ENCODE measurements around the gene TUBA1A. TPM values are rescaled to one million over a fixed set of nuclear protein-coding genes. Genes with fewer than 3 reads are reported as not detected.
"Not testable (repeated sequence)": the region's sequence is repeated elsewhere in the genome, so short reads cannot be mapped to it uniquely, and the experiment has no call there.

TUBA1A gene
- polyA plus RNA-seq, 3 donors = 429 to 512 (median 485) TPM

DNA sequence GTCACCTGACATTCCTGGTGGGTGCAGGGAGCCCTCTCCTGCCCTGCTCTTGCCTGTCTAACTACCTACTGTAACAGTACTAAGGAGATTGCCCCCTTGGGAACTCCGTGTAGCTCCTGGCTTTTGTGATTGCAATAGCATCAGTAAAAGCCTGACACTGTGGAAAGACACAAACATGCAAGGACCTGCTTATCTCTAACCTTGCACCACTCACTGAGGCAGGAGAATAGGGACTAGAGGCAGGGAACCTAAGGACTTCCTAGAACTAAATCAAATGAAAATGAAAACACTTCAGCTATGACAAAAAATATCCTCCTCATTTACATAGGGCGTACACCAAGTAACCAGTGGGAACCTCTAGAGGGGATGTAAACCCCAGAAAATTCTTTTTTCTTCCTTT lies 28.5 kb downstream of the TUBA1A start:
- no peak for DNase-seq (ENCODE audit: low read depth in 3 of 3, low spot score in 2 of 3)

- DNase-seq (ENCODE audit: low read depth in 3 of 3, low spot score in 2 of 3) = no peak
Measured at GRCh38 chr12:49154221-49154620, 34.7 kb downstream of the TUBA1A start.

DNA sequence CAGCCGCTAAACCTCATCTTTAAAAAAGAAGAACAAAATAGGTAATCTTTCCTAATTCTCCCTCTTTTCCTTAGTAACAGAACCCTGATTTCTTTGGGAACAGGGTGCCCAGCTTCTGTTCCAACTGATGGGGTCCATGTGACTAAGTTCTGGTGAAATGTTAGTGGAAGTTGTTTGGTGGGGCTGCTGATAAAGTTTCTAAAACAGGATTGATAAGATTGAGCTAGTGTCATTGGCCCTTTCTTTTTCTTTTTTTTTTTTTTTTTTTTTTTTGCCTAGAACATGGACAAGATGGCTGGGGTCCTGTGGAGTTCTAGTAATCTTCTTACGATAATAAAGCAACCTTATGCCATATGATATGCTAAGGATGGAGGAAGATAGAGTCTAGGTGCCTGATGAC lies 41.5 kb downstream of the TUBA1A start:
- no peak for DNase-seq (ENCODE audit: low read depth in 3 of 3, low spot score in 2 of 3)

DNA sequence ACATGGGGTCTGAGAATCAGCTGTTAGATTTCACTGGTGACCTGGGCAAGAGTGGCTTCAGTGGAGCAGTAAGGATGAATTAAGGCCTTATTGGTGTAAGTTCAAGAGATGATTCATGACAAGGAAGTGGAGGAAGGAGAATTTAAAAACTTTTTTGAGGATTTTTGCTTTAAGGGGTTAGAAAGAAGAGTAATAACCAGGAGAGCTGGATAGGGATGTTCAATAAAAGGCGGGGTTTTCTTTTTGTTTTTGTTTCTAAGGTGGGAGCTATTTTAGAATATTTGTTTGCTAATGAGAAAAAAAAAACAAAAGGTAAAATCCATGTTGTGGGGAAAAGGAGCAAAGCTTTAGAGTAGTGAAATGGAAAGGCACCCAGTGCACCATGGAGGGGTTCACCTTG lies 42.5 kb downstream of the TUBA1A start:
- no peak for DNase-seq (ENCODE audit: low read depth in 3 of 3, low spot score in 2 of 3)

DNA sequence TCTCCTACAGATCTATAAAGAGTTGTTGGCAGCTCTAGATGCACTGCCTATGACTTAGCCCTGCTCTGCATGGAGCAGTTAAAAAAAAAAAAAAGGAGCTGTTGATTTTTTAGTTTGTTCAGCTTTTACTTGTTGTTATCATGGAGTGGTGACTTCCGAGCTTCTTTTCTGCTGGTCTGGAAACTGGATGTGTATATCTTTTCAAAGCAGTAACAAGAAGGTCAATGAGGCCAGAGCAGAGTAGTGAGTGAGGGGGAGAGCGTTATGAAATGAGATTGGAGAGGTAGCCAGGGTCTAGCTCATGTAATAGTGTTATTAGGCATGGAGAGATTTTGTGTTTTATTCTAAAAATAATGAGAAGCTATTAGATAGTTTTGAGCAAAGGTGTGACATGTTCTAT lies 44.5 kb downstream of the TUBA1A start:
- DNase-seq (ENCODE audit: low read depth in 3 of 3, low spot score in 2 of 3) = no peak

GRCh38 chr12:49138999-49139398 lies 49.9 kb downstream of the TUBA1A start:
- DNase-seq (ENCODE audit: low read depth in 3 of 3, low spot score in 2 of 3) = no peak

GRCh38 chr12:49138587-49138986 lies 50.3 kb downstream of the TUBA1A start:
- no peak for DNase-seq (ENCODE audit: low read depth in 3 of 3, low spot score in 2 of 3)

DNA sequence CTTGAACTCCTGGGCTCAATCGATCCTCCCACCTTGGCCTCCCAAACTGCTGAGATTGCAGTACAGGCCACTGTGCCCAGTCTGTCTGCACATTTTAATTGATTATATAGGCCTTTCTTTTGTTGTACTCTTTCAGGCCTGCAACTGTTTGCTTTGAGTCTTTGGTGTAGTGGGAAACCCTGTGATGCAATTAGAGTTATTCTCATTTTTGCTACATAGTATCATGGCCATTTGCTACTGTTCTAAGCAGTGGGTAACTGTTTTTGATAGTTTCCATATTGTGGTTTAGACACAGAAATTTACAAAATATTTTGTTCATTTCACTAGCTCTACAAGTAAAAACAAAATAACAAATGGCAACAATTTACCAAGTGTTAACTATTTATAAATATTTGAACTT lies 51.4 kb downstream of the TUBA1A start:
- no peak for DNase-seq (ENCODE audit: low read depth in 3 of 3, low spot score in 2 of 3)

DNA sequence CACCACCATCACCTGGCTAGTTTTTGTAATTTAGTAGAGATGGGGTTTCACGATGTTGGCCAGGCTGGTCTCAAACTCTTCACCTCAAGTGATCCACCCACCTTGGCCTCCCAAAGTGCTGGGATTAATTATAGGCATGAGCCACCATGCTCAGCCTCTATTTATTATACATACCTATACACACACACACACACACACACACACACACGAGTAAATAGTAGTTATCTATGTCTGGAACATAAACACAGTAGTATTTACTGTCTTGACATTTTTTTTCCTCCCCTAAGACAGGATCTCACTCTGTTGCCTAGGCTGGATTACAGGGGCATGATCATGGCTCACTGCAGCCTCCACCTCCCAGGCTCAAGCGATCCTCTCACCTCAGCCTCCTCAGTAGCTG lies 51.9 kb downstream of the TUBA1A start:
- DNase-seq (ENCODE audit: low read depth in 3 of 3, low spot score in 2 of 3) = not testable (repeated sequence)

Other genes with a start within 250 kb of the TUBA1A start
- gene ARF3, start 231.6 kb downstream of the TUBA1A start, polyA plus RNA-seq (ENCODE audit: insufficient read length in 3 of 3) = 100 to 1,000 TPM; 129 to 153 (median 147) TPM
- gene WNT10B, start 217.3 kb downstream of the TUBA1A start, polyA plus RNA-seq (ENCODE audit: insufficient read length in 3 of 3) = under 1 TPM in 2 of 3 donors, not detected in 1; 0.11 to 0.14 TPM
- gene WNT1, start 210.8 kb downstream of the TUBA1A start, polyA plus RNA-seq (ENCODE audit: insufficient read length in 3 of 3) = not detected
- gene DDN, start 189.7 kb downstream of the TUBA1A start, polyA plus RNA-seq (ENCODE audit: insufficient read length in 3 of 3) = 10 to 100 TPM; 76.0 to 85.9 (median 81.6) TPM
- gene PRKAG1, start 170.3 kb downstream of the TUBA1A start, polyA plus RNA-seq (ENCODE audit: insufficient read length in 3 of 3) = 10 to 100 TPM; 80.8 to 89.0 (median 84.1) TPM
- 10 to 100 TPM; 38.5 to 43.8 (median 42.3) TPM for gene KMT2D, start 128.3 kb downstream of the TUBA1A start, polyA plus RNA-seq (ENCODE audit: insufficient read length in 3 of 3)
- 1 to 10 TPM; 1.7 to 1.8 (median 1.8) TPM for gene RHEBL1, start 119.1 kb downstream of the TUBA1A start, polyA plus RNA-seq (ENCODE audit: insufficient read length in 3 of 3)
- gene DHH, start 94.3 kb downstream of the TUBA1A start, polyA plus RNA-seq (ENCODE audit: insufficient read length in 3 of 3) = under 1 TPM; 0.25 to 0.44 (median 0.33) TPM
- gene LMBR1L, start 78.2 kb downstream of the TUBA1A start, polyA plus RNA-seq (ENCODE audit: insufficient read length in 3 of 3) = 10 to 100 TPM; 49.5 to 69.1 (median 57.0) TPM
- 1,000 to 10,000 TPM; 1,080 to 1,130 (median 1,124) TPM for gene TUBA1B, start 57.7 kb downstream of the TUBA1A start, polyA plus RNA-seq (ENCODE audit: insufficient read length in 3 of 3)
- gene TUBA1C, start 76.0 kb upstream of the TUBA1A start, polyA plus RNA-seq (ENCODE audit: insufficient read length in 3 of 3) = 100 to 1,000 TPM; 142 to 183 (median 163) TPM
- under 1 TPM; 0.17 to 0.28 (median 0.27) TPM for gene PRPH, start 106.1 kb upstream of the TUBA1A start, polyA plus RNA-seq (ENCODE audit: insufficient read length in 3 of 3)
- 10 to 100 TPM; 16.1 to 18.2 (median 17.6) TPM for gene TROAP, start 134.2 kb upstream of the TUBA1A start, polyA plus RNA-seq (ENCODE audit: insufficient read length in 3 of 3)
- 1 to 10 TPM in 1 of 3 donors, under 1 TPM in 2; 0.94 to 1.5 (median 0.99) TPM for gene C1QL4, start 148.1 kb upstream of the TUBA1A start, polyA plus RNA-seq (ENCODE audit: insufficient read length in 3 of 3)
- 10 to 100 TPM; 18.3 to 20.8 (median 19.6) TPM for gene DNAJC22, start 157.8 kb upstream of the TUBA1A start, polyA plus RNA-seq (ENCODE audit: insufficient read length in 3 of 3)
- gene SPATS2, start 178.4 kb upstream of the TUBA1A start, polyA plus RNA-seq (ENCODE audit: insufficient read length in 3 of 3) = 10 to 100 TPM; 44.3 to 56.9 (median 48.8) TPM

All from right renal cortex interstitium (tissue), 3 donors.